Calu3 (cell line): ENCODE results near the gene PES1. TPM values are rescaled to one million over a fixed set of nuclear protein-coding genes. Genes with fewer than 3 reads are reported as not detected.

Experiments
- BruUV-seq: library from RNA; stranded (reverse); fragments of 400-500 nt; replicated peaks from 2 replicates; lab custom pipeline; 2021; lab: Mats Ljungman, UMichigan
- CTCF ChIA-PET: fragments of 300-600 bp; sonication (Branson Sonifier 250); formaldehyde crosslinking; loops from one replicate; lab custom pipeline; 2022; ENCODE audit warnings: antibody characterized with exemption; lab: Charles Lee
- DNase-seq: peaks from one replicate; pipeline ENCODE4 v3.0.0; 2022
- H3K27ac Mint-ChIP-seq: one replicate; pipeline ENCODE4 v1.8.0; 2022; ENCODE audit warnings: mixed read lengths; ENCODE audit not compliant: unreplicated experiment
- H3K27me3 Mint-ChIP-seq: one replicate; pipeline ENCODE4 v1.8.0; 2022; ENCODE audit warnings: mixed read lengths; ENCODE audit not compliant: unreplicated experiment
- H3K36me3 Mint-ChIP-seq: one replicate; pipeline ENCODE4 v1.8.0; 2022; ENCODE audit warnings: mild to moderate bottlenecking, moderate library complexity, mixed read lengths; ENCODE audit not compliant: insufficient read depth, unreplicated experiment
- H3K4me1 Mint-ChIP-seq: one replicate; pipeline ENCODE4 v1.8.0; 2022; ENCODE audit warnings: mild to moderate bottlenecking, low read depth, mixed read lengths; ENCODE audit not compliant: unreplicated experiment
- H3K4me3 Mint-ChIP-seq: one replicate; pipeline ENCODE4 v1.8.0; 2022; ENCODE audit warnings: mild to moderate bottlenecking, low read depth, moderate library complexity, mixed read lengths; ENCODE audit not compliant: unreplicated experiment
- H3K9me3 Mint-ChIP-seq: one replicate; pipeline ENCODE4 v1.8.0; 2022; ENCODE audit warnings: low read depth, mixed read lengths; ENCODE audit not compliant: unreplicated experiment
- CTCF ChIP-seq: fragments of 200-600 bp; IDR thresholded peaks from one replicate; pipeline ENCODE4 v1.8.0; 2022; ENCODE audit warnings: antibody characterized with exemption; ENCODE audit not compliant: unreplicated experiment
- intact Hi-C: fragments of 100-400 bp; cut with micrococcal nuclease; formaldehyde crosslinking; loops from one replicate; pipeline ENCODE4 v1.10.0; 2022; ENCODE audit not compliant: unreplicated experiment
- total RNA-seq: library from RNA; stranded (reverse); gene quantifications from 2 replicates; pipeline ENCODE4 v1.2.3, GENCODE V29; 2022

The PES1 gene
- total RNA-seq, 1 experiment from 2014 or later, result 98.9 TPM

GRCh38 chr22:30607300-30607930 lies 15.7 kb upstream of the PES1 start:
- Mint-ChIP-seq H3K36me3 (peaks cover 15% of the 10 kb centered on the region), H3K9me3 (no peaks in the 10 kb centered on the region), H3K27me3 (no peaks in the 10 kb centered on the region), H3K4me3 (peak overlapping the region; percentile 79), H3K4me1 (peaks cover 38% of the 10 kb centered on the region), H3K27ac (peak overlapping the region; percentile 82)
- CTCF ChIA-PET, result interaction anchor here (0.5 to 2.3 kb wide), 23 partner anchors 8 to 1072 kb away, joined by 3 to 12 read pairs (median 3); partner anchors contain the start of gene PES1
- BruUV-seq, result TSS peak; percentile 55
- TF ChIP-seq CTCF, result no peak
- intact Hi-C loops, result no loop called here
- no peak for DNase-seq

GRCh38 chr22:30606455-30607299 lies 15.0 kb upstream of the PES1 start, which contains the start of gene TCN2:
Gene TCN2 (plus strand): TSS chr22:30607174. CDS start chr22:30607332, 158 bp downstream.
- CTCF ChIA-PET, result interaction anchor here (0.6 to 2.3 kb wide), 24 partner anchors 8 to 1072 kb away, joined by 3 to 12 read pairs (median 3); partner anchors contain the start of gene PES1
- TF ChIP-seq CTCF, result no peak
- intact Hi-C loops, result no loop called here
- Mint-ChIP-seq H3K36me3 (peaks cover 15% of the 10 kb centered on the region), H3K27me3 (no peaks in the 10 kb centered on the region), H3K9me3 (no peaks in the 10 kb centered on the region), H3K27ac (peak within 1 kb of the TSS; percentile 82), H3K4me1 (peaks cover 38% of the 10 kb centered on the region), H3K4me3 (peak within 1 kb of the TSS; percentile 79)
- no TSS peak for BruUV-seq
- DNase-seq, result peak; percentile 68

- Mint-ChIP-seq H3K36me3 (peaks cover 15% of the 10 kb centered on the region), H3K4me1 (peaks cover 38% of the 10 kb centered on the region), H3K27me3 (no peaks in the 10 kb centered on the region), H3K4me3 (peak overlapping the region; percentile 79), H3K27ac (no peak overlapping the region), H3K9me3 (no peaks in the 10 kb centered on the region)
- DNase-seq, result peak; percentile 71
- no TSS peak for BruUV-seq
- peak; percentile 70 for TF ChIP-seq CTCF
- intact Hi-C loops, result no loop called here
- CTCF ChIA-PET, result interaction anchor here (0.8 to 2.3 kb wide), 4 partner anchors 29 to 153 kb away, joined by 3 to 12 read pairs (median 8); no protein-coding TSS in a partner anchor
These were observed 13.9 kb upstream of the PES1 start for GRCh38 chr22:30605449-30606110.

- Mint-ChIP-seq H3K27me3 (no peaks in the 10 kb centered on the region), H3K4me3 (no peak overlapping the region), H3K36me3 (peaks cover 15% of the 10 kb centered on the region), H3K9me3 (no peaks in the 10 kb centered on the region), H3K4me1 (peaks cover 37% of the 10 kb centered on the region), H3K27ac (no peak overlapping the region)
- no TSS peak for BruUV-seq
- CTCF ChIA-PET, result interaction anchor here (0.6 to 1.1 kb wide), 4 partner anchors 100 to 457 kb away, joined by 3 to 5 read pairs (median 3); no protein-coding TSS in a partner anchor
- DNase-seq, result no peak
- no peak for TF ChIP-seq CTCF
- intact Hi-C loops, result no loop called here
These were observed 13.0 kb upstream of the PES1 start for GRCh38 chr22:30604723-30605122.
